ENCODE measurements around the gene COL26A1.
"Not testable (repeated sequence)": the region's sequence is repeated elsewhere in the genome, so short reads cannot be mapped to it uniquely, and the experiment has no call there.

COL26A1 gene

GRCh38 chr7:101602484-101603241 is 240.0 kb downstream of the COL26A1 start:
- H3K4me3 ChIP-seq (ENCODE audit: low read depth, low read length) = no peak overlapping the region
- peak; percentile 96 for TF ChIP-seq CTCF (IDR thresholded peaks at IDR 0.05; ENCODE audit: control insufficient read depth, extremely low read depth, insufficient read depth)
- peak; percentile 11 for DNase-seq (ENCODE audit: low read depth)

- no peak overlapping the region for H3K4me3 ChIP-seq (ENCODE audit: low read depth, low read length)
- no peak for TF ChIP-seq CTCF (IDR thresholded peaks at IDR 0.05; ENCODE audit: control insufficient read depth, extremely low read depth, insufficient read depth)
- DNase-seq (ENCODE audit: low read depth) = no peak
Measured at GRCh38 chr7:101604331-101604933, 241.8 kb downstream of the COL26A1 start.

GRCh38 chr7:101604934-101605332 is 242.3 kb downstream of the COL26A1 start:
- not testable (repeated sequence) for H3K4me3 ChIP-seq (ENCODE audit: low read depth, low read length); DNase-seq (ENCODE audit: low read depth)

- no peak overlapping the region for H3K4me3 ChIP-seq (ENCODE audit: low read depth, low read length)
- DNase-seq (ENCODE audit: low read depth) = no peak
- TF ChIP-seq CTCF (IDR thresholded peaks at IDR 0.05; ENCODE audit: control insufficient read depth, extremely low read depth, insufficient read depth) = no peak
Measured at GRCh38 chr7:101605611-101606497, 243.2 kb downstream of the COL26A1 start.

- DNase-seq (ENCODE audit: low read depth) = no peak
- TF ChIP-seq CTCF (IDR thresholded peaks at IDR 0.05; ENCODE audit: control insufficient read depth, extremely low read depth, insufficient read depth) = no peak
- no peak overlapping the region for H3K4me3 ChIP-seq (ENCODE audit: low read depth, low read length)
Measured at GRCh38 chr7:101606498-101606923, 243.8 kb downstream of the COL26A1 start.

All from LNCaP clone FGC (cell line).